Stomach (tissue), 9 donors: ENCODE data around the gene CTIF. TPM values are rescaled to one million over a fixed set of nuclear protein-coding genes. Genes with fewer than 3 reads are reported as not detected.

Experiments
- DNase-seq, 2 donors: peaks; one replicate each; pipeline versions ENCODE4 v3.0.0 to v3.0.0-alpha.2; 2013 to 2019
- H3K27ac ChIP-seq, 5 donors: fragments of 200-600 bp in 4 of 5; sonication (generic) in 4 of 5; one replicate each; pipeline ENCODE4 v1.5.1; 2013 to 2019; ENCODE audit warnings: mild to moderate bottlenecking in 1 of 5, moderate library complexity in 1 of 5
- H3K27me3 ChIP-seq, 3 donors: fragments of 200-600 bp; sonication (generic); one replicate each; pipeline ENCODE4 v1.5.1; 2017 to 2019; ENCODE audit warnings: mixed run types in 1 of 3
- H3K36me3 ChIP-seq, 4 donors: fragments of 200-600 bp; sonication (generic); 1 replicate in 3 of 4; 2 replicates in 1 of 4; pipeline ENCODE4 v1.5.1; 2016 to 2019
- H3K4me1 ChIP-seq, 4 donors: fragments of 200-600 bp; sonication (generic); one replicate each; pipeline ENCODE4 v1.5.1; 2016 to 2019
- H3K4me3 ChIP-seq, 4 donors: fragments of 200-600 bp; sonication (generic) in 3 of 4; one replicate each; pipeline ENCODE4 v1.5.1; 2016 to 2019; ENCODE audit warnings: mild to moderate bottlenecking in 1 of 4
- H3K9me3 ChIP-seq, 4 donors: fragments of 200-600 bp; sonication (generic); one replicate each; pipeline ENCODE4 v1.5.1; 2016 to 2019
- EP300 ChIP-seq: sonication (generic); formaldehyde crosslinking; IDR thresholded peaks from one replicate; pipeline ENCODE4 v1.6.1; 2017; ENCODE audit warnings: antibody characterized with exemption
- POLR2A ChIP-seq, 4 donors: fragments of 450-650 bp; IDR thresholded peaks; one replicate each; pipeline ENCODE4 v1.6.1; 2016; ENCODE audit warnings: antibody characterized with exemption in 4 of 4, control low read depth in 2 of 4, mild to moderate bottlenecking in 1 of 4, moderate library complexity in 1 of 4
- POLR2AphosphoS5 ChIP-seq, 3 donors: sonication (generic); formaldehyde crosslinking; IDR thresholded peaks; one replicate each; pipeline ENCODE4 v1.6.1; 2016; ENCODE audit warnings: antibody characterized with exemption in 3 of 3
- WGBS, 5 donors: extraction: QIAGEN DNeasy Blood & Tissue Kit in 3 of 5; methylation state at CpG; one replicate each; pipeline versions ENCODE4 v1.1.5 to v1.1.7; 2013 to 2018; 5-methylcytosine and 5-hydroxymethylcytosine counted together
- intact Hi-C: fragments of 100-400 bp; cut with DNase I; formaldehyde crosslinking; loops from one replicate; pipeline ENCODE4 v1.15.1; 2023; ENCODE audit warnings: low total_unique reads
- polyA plus RNA-seq, 3 donors: library from polyadenylated mRNA; stranded (reverse); fragments of 200-250 nt; gene quantifications; one replicate each; pipeline ENCODE4 v1.2.3, GENCODE V29; 2013
- total RNA-seq, 5 donors: library from RNA; depleted of rRNA; stranded (reverse); fragments of >200 nt; gene quantifications; one replicate each; pipeline versions ENCODE4 v1.1.0 to v1.2.3, GENCODE V29; 2014 to 2016
- TF ChIP-seq, protein P1 (sequence below), 7 experiments: fragments of 450-650 bp in 4 of 7; fragments of 200-600 bp in 3 of 7; sonication (generic) in 3 of 7; IDR thresholded peaks; one replicate each; pipeline ENCODE4 v1.5.1; 2016 to 2019; ENCODE audit warnings: antibody characterized with exemption in 7 of 7, control low read depth in 2 of 7, mild to moderate bottlenecking in 1 of 7
- donor health status: healthy with polysubstance abuse.
- donor health status: Bipolar disorder and iron deficiency.
- donor health status: healthy.

Gene CTIF
- total and polyA plus RNA-seq, 8 donors = 16.3 to 105 (median 30.3) TPM

DNA sequence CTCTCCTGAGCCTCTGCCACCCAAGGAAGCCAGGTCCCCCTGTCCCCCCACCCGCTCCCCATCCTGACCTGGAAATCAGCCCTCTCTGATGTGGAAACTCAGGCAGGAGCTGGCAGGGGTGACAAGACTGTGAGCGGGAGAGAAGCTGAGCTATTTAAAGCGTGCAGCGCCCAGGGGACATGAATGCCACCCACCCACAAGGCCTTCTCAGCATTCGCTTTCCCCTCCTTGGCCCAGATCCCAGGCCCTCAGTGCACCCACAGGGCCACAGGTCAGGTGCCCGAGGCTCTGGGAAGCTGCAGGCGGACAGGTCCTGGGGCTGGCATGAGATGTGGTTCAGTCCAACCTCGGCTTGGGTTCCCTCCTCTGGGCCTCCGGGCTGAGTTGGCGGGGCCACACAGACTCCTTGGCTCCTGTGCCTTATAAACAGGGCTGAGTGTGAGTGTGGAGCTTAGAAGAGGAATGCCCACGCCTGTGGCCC, 243.6 kb downstream of the CTIF start:
- intact Hi-C loops = no loop called here
- Histone ChIP-seq H3K27me3 (no peaks in the 10 kb centered on the region), H3K4me1 (peaks cover 27 to 74% (median 49%) of the 10 kb centered on the region in 4 donors), H3K4me3 (no peak overlapping the region), H3K9me3 (no peaks in the 10 kb centered on the region), H3K27ac (peak overlapping the region; percentile 20 to 82 (median 79)), H3K36me3 (peaks cover 0 to 11% (median 2%) of the 10 kb centered on the region in 4 donors)
- DNase-seq = peak in 1 of 2 donors; percentile 44
- TF ChIP-seq POLR2A (IDR thresholded peaks at IDR 0.05) (no peak), POLR2AphosphoS5 (IDR thresholded peaks at IDR 0.05) (no peak), EP300 (no peak)
- TF ChIP-seq, protein P1, sequence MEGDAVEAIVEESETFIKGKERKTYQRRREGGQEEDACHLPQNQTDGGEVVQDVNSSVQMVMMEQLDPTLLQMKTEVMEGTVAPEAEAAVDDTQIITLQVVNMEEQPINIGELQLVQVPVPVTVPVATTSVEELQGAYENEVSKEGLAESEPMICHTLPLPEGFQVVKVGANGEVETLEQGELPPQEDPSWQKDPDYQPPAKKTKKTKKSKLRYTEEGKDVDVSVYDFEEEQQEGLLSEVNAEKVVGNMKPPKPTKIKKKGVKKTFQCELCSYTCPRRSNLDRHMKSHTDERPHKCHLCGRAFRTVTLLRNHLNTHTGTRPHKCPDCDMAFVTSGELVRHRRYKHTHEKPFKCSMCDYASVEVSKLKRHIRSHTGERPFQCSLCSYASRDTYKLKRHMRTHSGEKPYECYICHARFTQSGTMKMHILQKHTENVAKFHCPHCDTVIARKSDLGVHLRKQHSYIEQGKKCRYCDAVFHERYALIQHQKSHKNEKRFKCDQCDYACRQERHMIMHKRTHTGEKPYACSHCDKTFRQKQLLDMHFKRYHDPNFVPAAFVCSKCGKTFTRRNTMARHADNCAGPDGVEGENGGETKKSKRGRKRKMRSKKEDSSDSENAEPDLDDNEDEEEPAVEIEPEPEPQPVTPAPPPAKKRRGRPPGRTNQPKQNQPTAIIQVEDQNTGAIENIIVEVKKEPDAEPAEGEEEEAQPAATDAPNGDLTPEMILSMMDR (IDR thresholded peaks at IDR 0.05) = no peak
- WGBS, 5 donors = 75 to 100% (median 81%) methylated on average over 1 to 11 of the region's 11 CpGs

DNA sequence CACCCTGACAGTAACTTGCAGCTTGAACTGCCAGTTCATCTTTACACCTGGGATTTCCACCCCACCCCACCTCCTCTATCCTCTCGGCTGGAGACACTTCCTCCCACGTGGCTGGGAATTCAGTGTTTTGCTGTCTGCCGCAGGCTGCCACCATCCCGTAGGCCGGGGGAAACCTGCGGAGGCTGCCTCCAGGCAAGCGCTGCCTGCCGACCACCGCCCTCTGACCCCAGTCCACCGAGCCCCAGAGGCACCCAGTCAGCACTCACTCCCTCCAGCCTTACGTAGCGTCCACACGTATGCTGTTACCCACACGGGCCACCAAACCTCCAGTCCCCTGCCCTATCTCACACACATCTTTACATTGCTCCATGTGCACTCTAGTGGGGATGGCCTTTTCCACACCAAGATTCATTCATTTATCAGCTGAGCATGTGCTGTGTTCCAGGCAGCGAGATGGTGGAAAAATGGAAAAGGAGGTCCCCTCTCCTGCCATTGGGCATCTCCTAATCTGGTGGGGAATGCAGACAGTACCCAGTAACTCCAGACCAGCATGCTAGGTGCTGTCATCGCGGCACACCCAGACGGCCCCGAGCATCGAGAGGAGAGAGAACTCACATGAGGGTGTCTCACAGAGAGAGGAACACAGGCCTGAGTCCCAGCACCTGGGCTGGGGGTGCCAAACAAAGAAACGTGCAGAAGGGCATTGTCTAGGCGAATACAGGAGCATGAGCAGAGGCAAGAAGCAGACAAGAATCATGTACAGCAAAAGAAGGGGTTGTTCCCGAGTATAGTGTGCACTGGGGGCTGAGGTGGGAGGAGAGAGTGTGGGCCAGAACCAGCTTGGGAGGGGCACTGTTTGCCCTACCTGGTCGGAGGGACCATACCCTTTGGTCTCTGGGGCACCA, 245.0 kb downstream of the CTIF start:
- Histone ChIP-seq H3K4me3 (no peak overlapping the region), H3K4me1 (peaks cover 27 to 62% (median 42%) of the 10 kb centered on the region in 4 donors), H3K27me3 (no peaks in the 10 kb centered on the region), H3K9me3 (no peaks in the 10 kb centered on the region), H3K36me3 (peaks cover 0 to 12% (median 5%) of the 10 kb centered on the region in 4 donors), H3K27ac (peak overlapping the region in 1 of 5 donors; percentile 12)
- intact Hi-C loops = no loop called here
- TF ChIP-seq POLR2AphosphoS5 (IDR thresholded peaks at IDR 0.05) = no peak
- TF ChIP-seq, protein P1 (IDR thresholded peaks at IDR 0.05) = no peak
- TF ChIP-seq POLR2A (IDR thresholded peaks at IDR 0.05) = no peak
- TF ChIP-seq EP300 = no peak
- WGBS, 5 donors = 93 to 96% (median 94%) methylated on average over 24 of the region's 24 CpGs
- no peak for DNase-seq

DNA sequence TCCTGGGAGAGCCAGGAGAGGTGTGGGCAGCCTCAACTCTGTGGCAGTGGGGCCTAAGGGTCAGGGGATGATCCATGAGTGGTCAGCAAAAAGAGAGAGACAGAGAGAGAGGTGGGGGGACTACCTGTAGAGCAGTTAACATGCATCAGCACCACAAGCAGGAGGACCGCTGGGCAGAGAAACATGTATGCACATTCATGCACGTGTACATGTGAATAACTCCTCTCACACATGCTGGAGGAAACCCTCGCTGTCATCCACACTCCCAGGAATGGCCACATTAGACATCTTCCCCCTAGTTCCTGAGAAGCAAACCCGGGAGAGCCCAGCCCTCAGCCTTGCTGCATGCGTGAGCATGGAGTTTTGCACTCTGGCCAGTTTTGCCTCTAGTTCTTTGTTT, 245.8 kb downstream of the CTIF start:
- DNase-seq = no peak
- TF ChIP-seq, protein P1 (IDR thresholded peaks at IDR 0.05) = no peak
- TF ChIP-seq EP300 = no peak
- TF ChIP-seq POLR2AphosphoS5 (IDR thresholded peaks at IDR 0.05) = no peak
- no peak for TF ChIP-seq POLR2A (IDR thresholded peaks at IDR 0.05)
- H3K4me3 ChIP-seq = no peak overlapping the region
- H3K27ac ChIP-seq = peak overlapping the region in 2 of 5 donors; percentile 10 to 12
- no peaks in the 10 kb centered on the region for H3K9me3 ChIP-seq
- WGBS, 5 donors = 86 to 91% (median 89%) methylated on average over 5 of the region's 5 CpGs
- H3K36me3 ChIP-seq = peaks cover 0 to 16% (median 5%) of the 10 kb centered on the region in 4 donors
- H3K27me3 ChIP-seq = no peaks in the 10 kb centered on the region
- H3K4me1 ChIP-seq = peaks cover 27 to 58% (median 38%) of the 10 kb centered on the region in 4 donors
- intact Hi-C loops = no loop called here

DNA sequence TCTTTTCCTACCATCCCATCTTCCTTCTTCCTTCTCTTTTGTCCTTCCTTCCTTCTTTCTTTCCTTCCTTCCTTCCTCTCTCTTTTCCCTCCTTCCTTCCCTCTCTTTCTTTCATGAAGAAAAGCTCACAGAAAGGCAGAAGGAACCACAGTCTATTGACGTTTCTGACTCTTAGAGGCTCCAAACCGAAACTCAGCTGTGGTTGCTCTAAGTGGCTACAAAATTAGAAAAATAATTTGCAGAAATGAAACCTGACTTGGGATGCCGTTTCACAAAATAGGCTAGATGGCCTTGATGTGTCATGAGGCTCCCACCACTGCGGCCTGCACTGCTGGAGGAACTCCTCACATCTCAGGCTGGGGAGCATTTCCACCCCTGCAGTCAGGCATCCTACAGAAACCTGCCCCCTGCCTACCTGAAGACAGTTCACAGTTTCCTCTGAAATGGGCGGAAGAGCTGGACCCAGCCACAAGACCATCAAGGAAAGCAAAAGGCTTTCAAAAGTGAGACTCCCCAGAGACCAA, 246.3 kb downstream of the CTIF start:
- H3K27ac ChIP-seq = peak overlapping the region in 2 of 5 donors; percentile 12 to 33
- H3K4me3 ChIP-seq = no peak overlapping the region
- no peaks in the 10 kb centered on the region for H3K9me3 ChIP-seq
- H3K36me3 ChIP-seq = peaks cover 0 to 20% (median 5%) of the 10 kb centered on the region in 4 donors
- intact Hi-C loops = no loop called here
- no peaks in the 10 kb centered on the region for H3K27me3 ChIP-seq
- TF ChIP-seq EP300 (no peak), POLR2A (IDR thresholded peaks at IDR 0.05) (no peak), POLR2AphosphoS5 (IDR thresholded peaks at IDR 0.05) (no peak)
- TF ChIP-seq, protein P1 (IDR thresholded peaks at IDR 0.05) = no peak
- DNase-seq = peak in 1 of 2 donors; percentile 32
- WGBS, 5 donors = 71 to 81% (median 80%) methylated on average over 5 of the region's 5 CpGs
- peaks cover 27 to 58% (median 35%) of the 10 kb centered on the region in 4 donors for H3K4me1 ChIP-seq
